ENCODE results near the gene SLC13A1.

The SLC13A1 gene

DNA sequence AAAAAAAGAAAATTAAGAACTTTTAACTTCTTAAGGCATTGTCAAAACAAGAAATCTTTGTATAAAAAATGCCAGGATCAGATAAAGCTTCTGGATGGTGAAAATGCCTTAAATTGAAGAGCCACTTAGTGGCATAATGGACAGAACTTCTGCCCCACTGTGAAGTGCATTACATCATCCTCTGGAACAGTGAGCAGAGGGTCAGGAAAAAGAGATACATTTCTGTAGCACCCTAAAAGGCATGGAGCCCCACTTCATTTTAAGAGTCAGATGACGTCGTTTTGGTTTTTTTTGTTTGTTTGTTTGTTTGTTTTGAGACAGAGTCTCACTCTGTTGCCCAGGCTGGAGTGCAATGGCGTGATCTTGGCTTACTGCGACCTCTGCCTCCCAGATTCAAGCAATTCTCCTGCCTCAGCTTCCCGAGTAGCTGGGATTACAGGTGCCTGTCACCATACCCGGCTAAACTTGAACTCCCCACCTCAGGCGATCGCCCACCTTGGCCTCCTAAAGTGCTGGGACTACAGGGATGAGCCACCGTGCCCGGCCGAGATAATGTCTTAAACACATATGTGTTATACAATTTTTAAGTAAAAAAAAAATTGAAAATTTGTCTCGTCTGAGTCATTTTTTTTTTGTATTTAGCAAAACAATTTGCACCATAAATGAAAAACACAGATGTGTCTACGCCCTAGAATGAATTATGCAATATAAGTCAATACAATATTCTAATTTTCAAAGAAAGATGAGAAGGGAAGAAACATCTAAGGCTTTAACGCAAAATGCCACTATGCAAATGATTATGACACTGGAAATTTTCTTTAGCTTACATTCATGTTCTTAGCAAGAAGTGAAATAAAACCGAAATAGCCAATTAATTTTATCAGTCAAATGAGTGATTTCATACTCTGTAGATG lies 29.2 kb downstream of the SLC13A1 start:
- no peak for DNase-seq (ENCODE audit: insufficient read length, low spot score)

DNA sequence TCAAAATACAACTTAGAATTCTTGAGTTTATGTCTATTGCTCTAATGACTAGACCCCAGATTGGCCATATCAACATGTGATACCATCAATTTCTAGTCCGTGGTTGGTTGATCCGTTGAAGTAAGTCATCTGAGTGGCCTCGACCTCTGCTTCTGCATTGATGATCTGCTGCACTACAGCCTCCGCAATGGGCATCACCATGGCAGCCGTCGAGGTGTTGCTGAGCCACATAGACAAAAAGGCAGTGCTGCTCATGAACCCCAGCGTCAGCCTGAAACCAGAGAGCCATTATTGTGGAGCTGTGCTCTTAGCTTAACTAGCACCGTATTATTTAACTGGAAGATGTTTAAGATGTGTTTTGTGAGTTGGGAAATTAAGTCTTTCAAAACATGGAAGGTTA lies 30.7 kb downstream of the SLC13A1 start:
- no peak for DNase-seq (ENCODE audit: insufficient read length, low spot score)

More for the DNA sequence above, 29.2 kb downstream of the SLC13A1 start:
- FAIRE-seq = no peak
- TF ChIP-seq POLR2A (IDR thresholded peaks at IDR 0.05; ENCODE audit: low read depth, low read length) (no peak), POU2F2 (IDR thresholded peaks at IDR 0.05; ENCODE audit: low read depth, low read length) (no peak), POLR2AphosphoS5 (IDR thresholded peaks at IDR 0.05; ENCODE audit: low read depth, low read length) (no peak), PAX5 (IDR thresholded peaks at IDR 0.05; ENCODE audit: insufficient read depth, low read length, severe bottlenecking) (no peak), SPI1 (IDR thresholded peaks at IDR 0.05; ENCODE audit: low read depth, low read length) (no peak)

DNA sequence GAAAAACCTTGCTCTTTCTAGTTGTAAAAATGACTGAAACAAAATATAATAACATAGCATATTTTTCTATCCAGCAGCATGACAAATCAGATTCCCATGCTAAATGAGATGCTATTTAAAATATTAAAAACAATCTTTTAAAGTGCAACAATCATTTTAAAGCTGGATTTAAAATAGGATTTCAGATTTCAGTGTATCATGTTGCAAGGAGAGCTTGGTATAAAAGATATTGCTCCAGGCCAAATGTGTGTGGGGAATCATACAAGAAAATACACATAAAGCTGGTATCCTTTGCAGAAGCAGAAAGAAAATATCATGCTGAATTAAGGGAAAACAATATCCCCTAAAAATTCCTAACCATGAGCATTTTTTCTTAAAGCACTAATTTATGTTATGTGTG lies 42.2 kb downstream of the SLC13A1 start:
- TF ChIP-seq TAF1 (IDR thresholded peaks at IDR 0.05; ENCODE audit: low read depth, low read length) = no peak
- TF ChIP-seq POLR2A (IDR thresholded peaks at IDR 0.05; ENCODE audit: low read depth, low read length) = no peak
- TF ChIP-seq SPI1 (IDR thresholded peaks at IDR 0.05; ENCODE audit: low read depth, low read length) = no peak
- TF ChIP-seq POU2F2 (IDR thresholded peaks at IDR 0.05; ENCODE audit: low read depth, low read length) = no peak
- TF ChIP-seq POLR2AphosphoS5 (IDR thresholded peaks at IDR 0.05; ENCODE audit: low read depth, low read length) = no peak
- TF ChIP-seq PAX5 (IDR thresholded peaks at IDR 0.05; ENCODE audit: insufficient read depth, low read length, severe bottlenecking) = no peak
- DNase-seq (ENCODE audit: insufficient read length, low spot score) = no peak
- FAIRE-seq = no peak

More for the DNA sequence above, 30.7 kb downstream of the SLC13A1 start:
- FAIRE-seq = peak; percentile 13
- no peak for TF ChIP-seq TAF1 (IDR thresholded peaks at IDR 0.05; ENCODE audit: low read depth, low read length)
- no peak for TF ChIP-seq POU2F2 (IDR thresholded peaks at IDR 0.05; ENCODE audit: low read depth, low read length)
- no peak for TF ChIP-seq POLR2AphosphoS5 (IDR thresholded peaks at IDR 0.05; ENCODE audit: low read depth, low read length)
- no peak for TF ChIP-seq PAX5 (IDR thresholded peaks at IDR 0.05; ENCODE audit: insufficient read depth, low read length, severe bottlenecking)
- no peak for TF ChIP-seq SPI1 (IDR thresholded peaks at IDR 0.05; ENCODE audit: low read depth, low read length)
- no peak for TF ChIP-seq POLR2A (IDR thresholded peaks at IDR 0.05; ENCODE audit: low read depth, low read length)

DNA sequence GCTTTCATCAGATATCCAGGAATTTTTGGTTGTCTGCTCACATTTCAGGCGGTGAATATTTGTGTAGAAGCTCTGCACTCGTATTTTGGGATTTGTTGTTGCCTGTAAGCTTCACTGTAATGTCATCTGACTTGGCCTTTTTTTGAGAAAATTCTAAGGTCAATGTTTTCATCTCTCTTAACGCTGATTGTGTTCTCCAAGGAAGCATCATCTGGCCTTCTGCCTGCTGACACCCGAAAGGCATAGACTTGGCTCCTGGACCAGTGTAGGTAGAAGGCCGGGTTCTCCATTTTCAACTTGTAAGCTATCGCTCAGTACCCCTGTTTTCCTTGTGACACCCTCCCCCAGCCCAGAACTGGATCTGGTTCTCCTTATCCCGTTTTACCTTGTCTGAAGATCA lies 44.2 kb downstream of the SLC13A1 start:
- DNase-seq (ENCODE audit: insufficient read length, low spot score) (no peak), FAIRE-seq (no peak)
- TF ChIP-seq POU2F2 (IDR thresholded peaks at IDR 0.05; ENCODE audit: low read depth, low read length) (no peak), TAF1 (IDR thresholded peaks at IDR 0.05; ENCODE audit: low read depth, low read length) (no peak), PAX5 (IDR thresholded peaks at IDR 0.05; ENCODE audit: insufficient read depth, low read length, severe bottlenecking) (no peak), POLR2A (IDR thresholded peaks at IDR 0.05; ENCODE audit: low read depth, low read length) (no peak), POLR2AphosphoS5 (IDR thresholded peaks at IDR 0.05; ENCODE audit: low read depth, low read length) (no peak), SPI1 (IDR thresholded peaks at IDR 0.05; ENCODE audit: low read depth, low read length) (no peak)

DNA sequence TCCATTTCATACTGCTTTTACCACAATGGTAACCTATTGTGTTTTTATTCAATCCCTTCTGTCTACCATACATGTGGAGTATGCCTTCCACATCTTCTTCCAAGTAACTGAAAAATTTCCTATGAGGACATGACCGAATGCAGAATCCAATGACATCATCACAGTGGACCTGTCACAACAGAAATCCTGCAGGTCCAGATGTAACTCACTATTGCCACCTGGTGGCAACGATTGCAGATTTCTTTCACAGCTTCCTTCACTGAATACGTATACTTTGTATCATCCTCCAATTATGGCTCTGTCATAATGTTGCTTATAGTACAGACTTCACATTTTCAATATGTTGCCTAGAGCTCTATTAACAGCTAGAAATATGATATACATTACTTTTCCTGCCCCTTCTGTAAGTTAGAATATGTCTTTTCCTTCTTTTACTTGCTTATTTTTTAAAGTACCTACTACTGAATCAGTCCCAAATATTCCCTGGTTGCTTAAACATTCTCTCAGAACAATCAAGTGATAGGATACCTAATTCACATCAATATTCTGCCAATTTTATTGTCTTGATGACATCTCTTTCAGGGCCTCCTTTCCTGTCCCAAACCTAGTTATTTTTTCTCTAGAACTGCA lies 45.4 kb downstream of the SLC13A1 start:
- DNase-seq (ENCODE audit: insufficient read length, low spot score) (peak; percentile 1), FAIRE-seq (peak; percentile 96)
- TF ChIP-seq SPI1 (IDR thresholded peaks at IDR 0.05; ENCODE audit: low read depth, low read length) (no peak), POLR2AphosphoS5 (IDR thresholded peaks at IDR 0.05; ENCODE audit: low read depth, low read length) (no peak)

DNA sequence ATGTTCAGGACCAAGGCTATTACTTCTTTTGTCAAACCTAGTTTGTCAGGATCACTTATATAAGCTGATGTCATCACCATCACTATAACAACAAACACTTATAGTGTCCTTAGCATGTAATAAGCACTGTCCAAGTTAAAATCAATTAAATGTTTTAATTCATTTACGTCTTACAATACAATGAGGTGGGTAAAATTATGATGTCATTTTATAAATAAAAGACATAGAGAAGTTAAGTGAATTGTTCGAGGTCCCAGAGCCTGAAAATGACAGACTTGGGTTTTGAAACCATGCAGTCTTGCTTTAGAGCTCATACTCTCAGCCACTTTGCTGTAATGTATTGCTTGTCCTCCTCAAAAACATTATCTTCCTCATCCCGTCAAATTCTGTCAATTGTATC lies 48.3 kb downstream of the SLC13A1 start:
- DNase-seq (ENCODE audit: insufficient read length, low spot score) (no peak), FAIRE-seq (no peak)
- no peak for TF ChIP-seq PAX5 (IDR thresholded peaks at IDR 0.05; ENCODE audit: insufficient read depth, low read length, severe bottlenecking)
- no peak for TF ChIP-seq POLR2AphosphoS5 (IDR thresholded peaks at IDR 0.05; ENCODE audit: low read depth, low read length)
- TF ChIP-seq POU2F2 (IDR thresholded peaks at IDR 0.05; ENCODE audit: low read depth, low read length) = no peak
- no peak for TF ChIP-seq SPI1 (IDR thresholded peaks at IDR 0.05; ENCODE audit: low read depth, low read length)
- no peak for TF ChIP-seq POLR2A (IDR thresholded peaks at IDR 0.05; ENCODE audit: low read depth, low read length)
- no peak for TF ChIP-seq TAF1 (IDR thresholded peaks at IDR 0.05; ENCODE audit: low read depth, low read length)

DNA sequence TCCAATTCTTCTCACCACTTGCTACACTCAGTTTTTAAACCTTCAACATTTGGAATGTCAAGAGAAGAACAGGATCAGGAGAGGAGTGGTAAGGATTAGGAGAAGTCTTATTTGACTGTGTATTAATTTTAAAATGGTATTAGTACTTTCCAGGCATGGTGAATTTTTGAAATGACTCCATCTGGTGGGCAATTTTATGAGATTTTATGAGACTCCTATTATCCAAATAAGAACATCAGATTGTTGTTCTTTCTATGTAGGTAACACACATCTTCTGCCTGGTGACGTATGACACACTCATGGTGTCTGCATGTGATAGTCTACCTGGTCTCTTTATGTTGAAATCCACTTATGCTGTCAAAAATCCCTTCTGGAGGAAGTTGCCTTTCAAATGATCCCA lies 51.0 kb downstream of the SLC13A1 start:
- DNase-seq (ENCODE audit: insufficient read length, low spot score) (no peak), FAIRE-seq (no peak)

DNA sequence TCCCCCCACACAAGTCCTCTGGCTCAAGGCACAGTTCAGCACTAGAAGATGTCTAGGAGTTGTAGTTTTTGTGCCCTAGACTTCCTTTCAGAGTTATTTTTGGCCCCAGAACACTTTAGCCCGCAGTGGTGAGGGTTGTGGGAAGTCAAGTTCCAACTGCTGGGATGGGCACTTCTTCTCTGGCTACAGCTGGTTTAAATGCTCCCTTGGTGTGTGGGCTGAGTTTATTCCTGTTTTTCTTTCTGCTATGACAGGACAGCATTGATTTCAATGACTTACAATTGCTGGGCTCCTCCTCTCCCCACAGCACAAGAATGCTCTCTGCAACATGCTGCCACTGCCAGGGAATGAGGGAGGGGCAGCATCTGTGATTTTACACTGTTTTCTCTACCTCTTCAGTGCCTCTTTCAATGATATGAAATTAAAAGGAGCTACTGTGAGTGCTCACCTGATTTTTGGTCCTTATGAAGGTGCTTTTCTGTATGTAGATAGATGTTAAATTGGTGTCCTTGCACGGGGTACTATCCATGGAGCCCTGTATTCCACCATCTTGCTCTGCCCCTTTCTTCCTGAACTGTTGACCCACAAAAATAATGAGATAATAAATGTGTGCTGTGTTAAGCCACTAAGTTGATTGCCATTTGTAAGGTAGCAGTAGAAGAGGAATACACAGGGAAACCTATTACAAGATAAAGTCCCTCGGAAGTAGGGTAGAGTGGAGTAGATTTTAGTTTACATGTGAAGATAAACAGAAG lies 56.3 kb downstream of the SLC13A1 start:
- no peak for DNase-seq (ENCODE audit: insufficient read length, low spot score)
- no peak for TF ChIP-seq TAF1 (IDR thresholded peaks at IDR 0.05; ENCODE audit: low read depth, low read length)
- FAIRE-seq = no peak

More for the DNA sequence above, 51.0 kb downstream of the SLC13A1 start:
- no peak for TF ChIP-seq PAX5 (IDR thresholded peaks at IDR 0.05; ENCODE audit: insufficient read depth, low read length, severe bottlenecking)
- TF ChIP-seq POLR2AphosphoS5 (IDR thresholded peaks at IDR 0.05; ENCODE audit: low read depth, low read length) = no peak
- TF ChIP-seq TAF1 (IDR thresholded peaks at IDR 0.05; ENCODE audit: low read depth, low read length) = no peak
- TF ChIP-seq SPI1 (IDR thresholded peaks at IDR 0.05; ENCODE audit: low read depth, low read length) = no peak
- no peak for TF ChIP-seq POU2F2 (IDR thresholded peaks at IDR 0.05; ENCODE audit: low read depth, low read length)
- TF ChIP-seq POLR2A (IDR thresholded peaks at IDR 0.05; ENCODE audit: low read depth, low read length) = no peak

DNA sequence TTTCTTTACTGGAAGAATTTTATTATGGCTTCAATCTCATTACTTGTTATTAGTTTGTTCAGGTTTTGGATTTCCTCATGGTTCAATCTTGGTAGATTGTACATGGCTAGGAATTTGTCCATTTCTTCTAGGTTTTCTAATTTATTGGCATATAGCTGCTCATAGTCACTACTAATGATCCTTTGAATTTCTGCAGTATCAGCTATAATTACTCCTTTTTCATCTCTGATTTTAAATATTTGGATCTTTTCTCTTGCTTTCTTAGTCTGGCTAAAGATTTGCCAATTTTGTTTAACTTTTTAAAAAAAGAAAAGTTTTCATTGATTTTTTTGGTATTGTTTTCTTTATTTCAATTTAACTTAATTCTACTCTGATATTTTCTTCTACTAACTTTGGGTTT lies 59.2 kb downstream of the SLC13A1 start:
- FAIRE-seq = no peak
- TF ChIP-seq SPI1 (IDR thresholded peaks at IDR 0.05; ENCODE audit: low read depth, low read length) = no peak
- TF ChIP-seq POLR2AphosphoS5 (IDR thresholded peaks at IDR 0.05; ENCODE audit: low read depth, low read length) = no peak
- no peak for TF ChIP-seq PAX5 (IDR thresholded peaks at IDR 0.05; ENCODE audit: insufficient read depth, low read length, severe bottlenecking)
- no peak for TF ChIP-seq POLR2A (IDR thresholded peaks at IDR 0.05; ENCODE audit: low read depth, low read length)
- no peak for TF ChIP-seq TAF1 (IDR thresholded peaks at IDR 0.05; ENCODE audit: low read depth, low read length)
- no peak for TF ChIP-seq POU2F2 (IDR thresholded peaks at IDR 0.05; ENCODE audit: low read depth, low read length)
- no peak for DNase-seq (ENCODE audit: insufficient read length, low spot score)
